AG08396 (cell line): ENCODE measurements around the gene OPHN1.
"Not testable (repeated sequence)": the region's sequence is repeated elsewhere in the genome, so short reads cannot be mapped to it uniquely, and the experiment has no call there.

ENCODE experiments used
- DNase-seq: peaks from one replicate; pipeline ENCODE4 v3.0.0; 2012; ENCODE audit warnings: low spot score, mixed read lengths

Gene OPHN1

GRCh38 chrX:68421636-68422035, 11.7 kb downstream of the OPHN1 start:
- no peak for DNase-seq

GRCh38 chrX:68420559-68420958, 12.7 kb downstream of the OPHN1 start:
- no peak for DNase-seq

GRCh38 chrX:68419975-68420374, 13.3 kb downstream of the OPHN1 start:
- no peak for DNase-seq

DNA sequence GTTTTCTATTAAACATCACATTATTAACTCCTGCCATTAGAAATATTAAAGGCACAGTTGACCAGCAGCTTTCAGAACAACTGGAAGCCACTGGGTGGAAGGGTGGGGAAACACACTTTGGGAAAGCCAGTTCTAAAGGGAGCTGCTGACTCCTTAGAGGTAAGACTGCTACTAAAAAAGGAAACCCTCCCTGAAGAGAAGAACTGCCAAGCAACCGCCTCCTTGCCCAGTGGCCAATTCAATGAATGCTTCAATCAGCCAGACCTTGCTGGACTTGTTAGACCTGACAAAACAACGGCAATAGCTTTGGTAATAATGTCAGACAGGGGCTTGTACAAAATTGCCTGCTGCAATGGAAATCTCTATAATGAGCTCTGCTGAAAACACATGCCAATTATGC, 15.6 kb downstream of the OPHN1 start:
- DNase-seq, result no peak

DNA sequence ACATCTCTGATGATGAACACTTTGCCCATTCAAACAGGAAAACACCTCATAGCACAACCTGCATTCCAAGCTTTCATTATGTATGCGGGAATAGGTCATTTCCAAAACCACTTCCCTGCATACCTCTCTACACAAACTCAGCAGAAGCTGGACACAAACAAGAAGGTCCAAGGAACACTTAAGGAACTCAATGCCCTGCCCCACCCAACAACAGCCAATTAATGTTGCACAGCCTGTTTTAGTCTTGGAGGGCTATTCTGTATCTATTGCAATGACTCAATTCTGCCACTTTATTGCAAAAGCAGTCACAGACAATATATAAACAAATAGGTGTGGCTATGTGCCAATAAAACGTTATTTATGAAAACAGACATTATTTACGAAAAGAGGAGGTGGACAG, 16.7 kb downstream of the OPHN1 start:
- no peak for DNase-seq

DNA sequence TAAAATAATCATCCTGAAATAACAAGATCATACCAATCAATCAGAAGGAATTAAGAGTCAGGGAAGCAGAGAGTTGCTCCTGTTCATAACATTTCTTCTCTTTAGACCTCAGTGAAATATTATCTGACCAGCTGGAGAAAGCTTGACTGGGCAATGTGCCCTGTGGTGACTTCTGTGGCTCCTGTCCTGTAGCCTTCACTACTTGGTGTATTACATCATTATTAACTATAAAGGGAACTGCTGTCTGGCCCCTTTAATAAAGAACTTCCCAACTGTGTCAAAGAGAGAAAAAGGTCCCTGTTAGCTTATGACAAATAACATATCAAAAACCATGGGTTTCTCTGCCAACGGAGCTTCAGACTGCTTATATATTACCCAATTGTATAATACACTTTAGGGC, 18.0 kb downstream of the OPHN1 start:
- DNase-seq, result peak; percentile 16

GRCh38 chrX:68413254-68413653, 20.0 kb downstream of the OPHN1 start:
- DNase-seq, result no peak

DNA sequence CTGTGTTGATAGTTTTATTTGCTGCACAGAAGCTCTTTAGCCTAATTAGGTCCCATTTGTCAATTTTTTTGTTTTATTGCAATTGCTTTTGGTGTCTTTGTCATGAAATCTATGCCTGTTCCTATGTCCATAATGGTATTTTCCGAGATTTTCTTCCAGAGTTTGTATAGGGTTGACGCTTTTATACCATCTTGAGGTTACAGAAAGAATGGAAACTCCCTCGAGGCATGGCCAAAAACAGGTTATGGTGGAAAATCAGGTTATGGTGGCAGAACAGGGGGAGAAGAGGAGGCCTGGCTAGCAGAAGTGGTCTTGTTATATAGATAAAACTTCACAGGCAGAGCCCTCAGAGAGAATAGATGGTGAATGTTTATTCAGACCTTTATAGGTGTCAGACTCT, 21.6 kb downstream of the OPHN1 start:
- no peak for DNase-seq

DNA sequence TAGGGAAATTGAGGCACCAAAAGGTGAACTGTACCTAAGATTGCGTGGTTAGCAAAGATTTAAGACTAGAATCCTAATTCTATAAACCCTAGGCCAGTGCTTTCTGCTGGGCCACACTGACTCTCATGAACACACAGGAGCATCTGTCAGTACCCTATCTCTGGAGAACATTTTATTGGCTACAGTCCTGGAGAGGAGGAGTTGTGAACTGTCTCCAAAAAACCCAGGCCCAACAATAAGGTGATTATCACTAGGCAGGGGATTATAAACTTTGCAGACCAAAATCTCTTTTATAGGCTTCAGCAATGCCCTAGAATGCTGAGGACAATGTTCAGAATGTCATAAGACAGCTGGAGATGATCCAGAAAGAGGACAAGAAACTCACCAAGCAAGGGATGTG, 24.1 kb downstream of the OPHN1 start:
- no peak for DNase-seq

DNA sequence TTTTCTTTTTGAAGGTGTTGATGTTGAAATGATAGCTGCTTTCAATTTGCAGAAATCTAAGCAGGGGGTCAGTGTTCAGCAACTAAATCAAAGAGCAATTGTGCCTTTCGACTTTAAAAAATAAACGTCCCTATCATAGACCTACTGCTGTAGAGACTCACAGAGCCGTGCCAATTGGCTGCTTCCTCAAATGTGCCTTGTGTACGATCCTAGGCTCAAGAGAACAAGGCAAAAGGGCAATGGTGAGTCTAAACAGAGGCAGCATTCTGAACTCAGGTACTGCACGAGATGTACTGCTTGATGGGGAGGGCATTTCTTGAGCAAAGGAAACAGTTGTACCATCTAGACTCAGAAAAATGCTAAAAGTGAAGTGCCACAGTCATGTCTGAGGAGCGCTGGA, 29.8 kb downstream of the OPHN1 start:
- DNase-seq, result no peak

DNA sequence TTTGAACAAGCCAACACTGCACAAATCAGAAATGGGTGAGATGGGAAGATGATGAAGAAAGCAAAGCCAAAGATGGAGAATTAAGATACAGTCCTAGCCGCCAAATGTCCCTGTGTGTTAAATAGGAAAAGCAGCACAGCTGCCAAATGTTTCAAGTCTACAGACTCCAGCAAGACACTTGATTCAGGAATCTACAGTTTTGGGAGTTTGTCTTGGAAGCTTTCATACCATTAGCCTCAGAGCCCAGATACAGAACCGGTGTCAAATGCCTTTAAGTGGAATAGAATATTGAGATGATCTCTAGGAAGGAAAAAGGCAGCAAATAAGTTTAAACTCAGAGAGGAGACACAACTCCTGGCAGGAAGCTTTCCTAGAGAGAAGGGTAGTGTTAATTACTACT, 30.3 kb downstream of the OPHN1 start:
- DNase-seq, result no peak

GRCh38 chrX:68402094-68402493, 31.2 kb downstream of the OPHN1 start:
- no peak for DNase-seq

DNA sequence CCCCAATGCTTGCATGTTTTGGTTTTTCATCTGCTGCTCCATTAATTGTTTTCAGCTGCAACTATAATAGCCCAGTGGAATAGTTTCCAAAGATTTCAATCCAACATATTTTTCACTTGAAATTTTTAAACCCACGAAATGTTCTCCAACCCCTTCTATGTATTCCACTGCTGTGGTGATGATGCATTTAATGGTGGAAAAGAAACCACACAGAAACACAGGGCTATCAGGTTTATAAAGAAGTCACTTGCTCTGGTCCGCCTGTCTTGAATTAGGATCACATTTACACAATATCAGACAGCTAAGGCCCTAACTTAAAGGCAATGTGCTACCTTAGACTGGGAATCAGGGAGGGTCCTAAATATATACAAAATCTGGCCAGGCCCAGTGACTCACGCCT, 35.0 kb downstream of the OPHN1 start:
- no peak for DNase-seq

- DNase-seq, result no peak
Measured at GRCh38 chrX:68396953-68397352, 36.3 kb downstream of the OPHN1 start.

DNA sequence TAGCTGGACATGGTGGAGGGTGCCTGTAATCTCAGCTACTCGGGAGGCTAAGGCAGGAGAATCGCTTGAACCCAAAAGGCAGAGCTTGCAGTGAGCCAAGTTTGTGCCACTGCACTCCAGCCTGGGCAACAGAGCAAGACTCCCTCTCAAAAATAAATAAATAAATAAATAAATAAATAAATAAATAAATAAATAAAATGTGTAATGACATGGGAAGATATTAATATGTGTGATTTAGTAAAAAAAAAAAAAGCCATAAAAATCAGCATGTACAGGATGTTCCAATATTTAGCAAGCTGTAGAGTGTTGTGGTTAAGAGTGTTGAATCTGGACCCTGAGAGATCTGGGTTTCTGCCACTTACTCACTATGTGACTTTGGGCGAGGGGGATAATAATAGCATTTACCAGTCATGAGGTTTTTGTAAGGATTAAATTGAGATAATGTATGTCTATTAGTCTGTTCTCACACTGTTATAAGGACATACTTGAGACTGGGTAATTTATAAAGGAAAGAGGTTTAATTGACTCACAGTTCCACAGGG, 43.8 kb downstream of the OPHN1 start:
- not testable (repeated sequence) for DNase-seq

DNA sequence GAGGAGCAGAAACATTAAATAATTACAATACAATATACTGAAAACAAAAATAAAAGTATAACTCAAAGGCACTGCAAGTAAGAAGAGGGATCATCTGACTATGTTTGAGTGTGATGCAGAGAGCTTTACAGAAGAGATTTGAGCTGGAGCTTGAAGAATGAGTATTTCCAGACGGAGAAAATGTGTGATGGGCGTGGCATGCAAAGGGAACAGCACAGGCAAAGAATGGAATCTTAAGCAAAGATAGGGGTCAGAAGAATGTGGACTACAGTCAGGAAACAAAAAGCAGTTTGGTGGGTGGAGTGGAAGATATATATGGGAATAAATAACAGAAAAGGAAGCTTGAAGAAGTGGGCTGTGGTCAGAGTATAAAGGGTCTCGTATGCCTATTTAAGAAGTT, 45.5 kb downstream of the OPHN1 start:
- DNase-seq, result no peak

DNA sequence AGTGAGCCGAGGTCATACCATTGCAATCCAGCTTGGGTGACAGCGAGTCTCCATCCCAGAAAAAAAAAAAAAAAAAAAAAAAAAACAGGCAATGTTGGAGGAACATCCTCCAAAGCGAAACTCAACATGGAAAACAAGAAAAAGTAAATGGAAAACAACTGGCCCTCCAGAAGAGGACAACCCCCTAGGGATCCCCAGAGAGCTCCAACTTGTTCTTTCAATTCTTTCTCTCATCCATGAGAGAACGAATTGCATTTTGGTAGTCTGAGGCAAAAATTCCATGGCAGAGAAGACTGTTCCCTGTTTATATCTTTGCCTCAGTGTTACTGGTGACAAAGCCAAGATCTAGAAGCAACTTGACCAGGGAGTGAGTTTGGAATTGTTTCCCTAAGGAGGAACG, 49.8 kb downstream of the OPHN1 start:
- no peak for DNase-seq

DNA sequence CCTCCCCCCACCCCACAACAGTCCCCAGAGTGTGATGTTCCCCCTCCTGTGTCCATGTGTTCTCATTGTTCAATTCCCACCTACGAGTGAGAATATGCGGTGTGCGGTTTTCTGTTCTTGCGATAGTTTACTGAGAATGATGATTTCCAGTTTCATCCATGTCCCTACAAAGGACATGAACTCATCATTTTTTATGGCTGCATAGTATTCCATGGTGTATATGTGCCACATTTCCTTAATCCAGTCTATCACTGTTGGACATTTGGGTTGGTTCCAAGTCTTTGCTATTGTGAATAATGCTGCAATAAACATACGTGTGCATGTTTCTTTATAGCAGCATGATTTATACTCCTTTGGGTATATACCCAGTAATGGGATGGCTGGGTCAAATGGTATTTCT, 55.7 kb downstream of the OPHN1 start:
- DNase-seq, result not testable (repeated sequence)

GRCh38 chrX:68376373-68376772, 56.9 kb downstream of the OPHN1 start:
- DNase-seq, result no peak

GRCh38 chrX:68375803-68376202, 57.5 kb downstream of the OPHN1 start:
- no peak for DNase-seq

DNA sequence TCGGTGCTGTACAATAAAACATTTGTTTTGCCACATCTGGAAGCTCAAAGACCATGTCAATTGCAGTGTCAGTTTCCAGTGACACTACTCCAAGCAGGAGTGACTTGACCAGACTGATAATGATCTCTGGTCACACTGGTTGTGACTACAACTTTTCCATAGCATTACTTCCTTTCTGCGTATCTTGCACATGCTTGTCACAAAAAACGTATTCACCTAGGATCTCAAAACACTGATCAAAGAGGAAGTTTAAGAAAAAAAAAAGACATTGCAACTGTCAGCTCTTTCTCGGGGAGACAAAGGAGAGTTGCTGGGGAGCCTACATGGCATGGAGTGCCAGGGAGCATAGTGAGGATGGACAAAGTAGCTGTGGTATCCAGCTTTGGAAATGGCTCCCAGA, 60.6 kb downstream of the OPHN1 start:
- no peak for DNase-seq

DNA sequence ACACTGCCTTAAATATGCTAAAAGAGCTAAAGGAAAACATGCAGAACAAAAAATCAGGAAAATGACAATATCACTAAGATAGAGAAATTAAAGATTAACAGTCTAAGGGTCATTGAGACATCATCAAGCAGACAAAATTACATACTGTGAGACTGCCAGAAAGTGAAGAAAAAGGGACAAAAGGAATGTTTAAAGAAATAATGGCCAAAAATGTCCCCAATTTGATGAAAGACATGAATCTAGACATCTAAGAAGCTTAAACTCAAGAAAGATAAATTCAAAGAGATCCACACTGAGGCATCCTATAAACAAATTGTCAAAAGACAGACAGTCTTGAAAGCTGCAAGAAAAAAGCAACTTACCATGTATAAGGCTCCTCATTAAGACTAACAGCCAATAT, 63.7 kb downstream of the OPHN1 start:
- no peak for DNase-seq

GRCh38 chrX:68365341-68365740, 68.0 kb downstream of the OPHN1 start:
- no peak for DNase-seq

DNA sequence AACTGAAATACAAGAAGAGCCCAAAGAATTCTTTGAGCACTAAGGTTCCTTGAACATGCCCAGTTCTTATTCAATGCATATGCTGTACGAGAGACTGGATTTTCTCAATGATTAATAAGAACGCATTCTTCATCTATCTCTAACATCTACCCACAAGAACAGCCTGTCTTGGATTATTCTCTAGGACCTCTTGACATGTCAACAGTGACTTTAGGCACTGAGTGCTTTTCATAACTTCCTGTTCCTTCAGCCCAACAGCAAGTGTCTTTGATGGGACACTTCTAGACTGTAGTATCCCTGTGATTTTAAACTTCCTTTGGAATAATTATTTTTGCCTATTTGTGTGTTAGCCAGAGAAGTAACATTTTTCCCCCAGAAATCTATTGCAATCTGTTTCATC, 69.3 kb downstream of the OPHN1 start:
- no peak for DNase-seq

DNA sequence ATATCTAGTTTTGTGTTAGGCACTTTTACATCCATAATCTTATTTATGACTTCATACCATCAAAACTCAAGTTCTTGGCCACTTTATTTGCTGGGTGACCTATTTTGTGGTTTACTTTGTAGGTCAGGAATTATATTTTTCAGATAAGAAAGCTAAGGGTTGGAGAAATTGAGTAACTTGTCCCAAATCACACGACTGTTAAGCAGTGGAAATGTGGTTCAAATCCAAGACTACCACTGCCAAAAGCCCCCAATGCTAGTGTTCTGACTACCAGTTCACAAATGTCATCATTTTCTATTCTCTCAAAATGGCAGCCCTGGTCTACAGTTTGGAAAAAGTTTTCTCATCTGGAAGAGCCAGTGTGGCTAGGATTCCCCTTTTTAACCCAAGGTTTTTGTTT, 74.6 kb downstream of the OPHN1 start:
- DNase-seq, result no peak
